NCI-H1417 (cell line): ENCODE data around the gene TRAF3IP1.
"Not testable (repeated sequence)": the region's sequence is repeated elsewhere in the genome, so short reads cannot be mapped to it uniquely, and the experiment has no call there.

ENCODE experiments used
- DNase-seq, 3 experiments: peaks; one replicate each; lab custom pipeline; 2025; lab: John Stamatoyannopoulos, UW

TRAF3IP1 gene

GRCh38 chr2:238339814-238340213 is 19.5 kb downstream of the TRAF3IP1 start:
- no peak for DNase-seq

- no peak for DNase-seq
These were observed 21.2 kb downstream of the TRAF3IP1 start for GRCh38 chr2:238341536-238341935.

GRCh38 chr2:238344035-238344434 is 23.7 kb downstream of the TRAF3IP1 start:
- DNase-seq, result no peak

GRCh38 chr2:238344517-238344916 is 24.2 kb downstream of the TRAF3IP1 start:
- DNase-seq, result peak in 1 of 3 experiments; percentile 34

GRCh38 chr2:238345297-238345968 is 25.1 kb downstream of the TRAF3IP1 start:
- DNase-seq, result peak in 2 of 3 experiments; percentile 82 to 86

GRCh38 chr2:238346544-238346943 is 26.2 kb downstream of the TRAF3IP1 start:
- peak in 2 of 3 experiments; percentile 5 for DNase-seq

GRCh38 chr2:238350150-238350897 is 30.0 kb downstream of the TRAF3IP1 start:
- no peak for DNase-seq

GRCh38 chr2:238351315-238351714 is 31.0 kb downstream of the TRAF3IP1 start:
- DNase-seq, result no peak

GRCh38 chr2:238352361-238352760 is 32.0 kb downstream of the TRAF3IP1 start:
- no peak for DNase-seq

- DNase-seq, result no peak
These were observed 38.5 kb downstream of the TRAF3IP1 start for GRCh38 chr2:238358769-238359168.

- no peak for DNase-seq
These were observed 39.1 kb downstream of the TRAF3IP1 start for GRCh38 chr2:238359403-238359802.

GRCh38 chr2:238361877-238362276 is 41.6 kb downstream of the TRAF3IP1 start:
- no peak for DNase-seq

GRCh38 chr2:238362626-238363025 is 42.3 kb downstream of the TRAF3IP1 start:
- no peak for DNase-seq

GRCh38 chr2:238369591-238370040 is 49.3 kb downstream of the TRAF3IP1 start:
- DNase-seq, result peak in 1 of 3 experiments; percentile 5

- DNase-seq, result no peak
These were observed 49.9 kb downstream of the TRAF3IP1 start for GRCh38 chr2:238370094-238370822.

GRCh38 chr2:238370823-238371372 is 50.6 kb downstream of the TRAF3IP1 start:
- peak; percentile 46 to 82 (median 51) for DNase-seq

- not testable (repeated sequence) for DNase-seq
These were observed 52.0 kb downstream of the TRAF3IP1 start for GRCh38 chr2:238372277-238372676.

- DNase-seq, result no peak
These were observed 56.6 kb downstream of the TRAF3IP1 start for GRCh38 chr2:238376884-238377391.

GRCh38 chr2:238378230-238379095 is 58.1 kb downstream of the TRAF3IP1 start:
- peak in 1 of 3 experiments; percentile 20 for DNase-seq

- peak in 1 of 3 experiments; percentile 42 for DNase-seq
These were observed 58.9 kb downstream of the TRAF3IP1 start for GRCh38 chr2:238379096-238379810.
